HG02623 (cell line): ENCODE measurements around the gene LPAR3.
"Not testable (repeated sequence)": the region's sequence is repeated elsewhere in the genome, so short reads cannot be mapped to it uniquely, and the experiment has no call there.

Experiments used
- ATAC-seq: cut with Tn5 transposase; IDR thresholded peaks from one replicate; pipeline ENCODE4 v1.9.1; 2021; ENCODE audit warnings: moderate library complexity; ENCODE audit not compliant: unreplicated experiment

LPAR3 gene

GRCh38 chr1:84892705-84893618, at the start of gene LPAR3:
LPAR3 (minus strand) TSS chr1:84893206; CDS start chr1:84866120, 27,086 bp downstream.
- ATAC-seq, result no peak

- no peak for ATAC-seq
Measured at GRCh38 chr1:84941843-84942242, 48.8 kb upstream of the LPAR3 start.

GRCh38 chr1:84940481-84940880, 47.5 kb upstream of the LPAR3 start:
- ATAC-seq, result no peak

- no peak for ATAC-seq
Measured at GRCh38 chr1:84939761-84940160, 46.8 kb upstream of the LPAR3 start.

GRCh38 chr1:84939151-84939550, 46.1 kb upstream of the LPAR3 start:
- ATAC-seq, result no peak

GRCh38 chr1:84936116-84936810, 43.3 kb upstream of the LPAR3 start:
- ATAC-seq, result peak; percentile 64

- no peak for ATAC-seq
Measured at GRCh38 chr1:84933011-84933611, 40.1 kb upstream of the LPAR3 start.

- no peak for ATAC-seq
Measured at GRCh38 chr1:84930831-84931230, 37.8 kb upstream of the LPAR3 start.

- ATAC-seq, result no peak
Measured at GRCh38 chr1:84930329-84930728, 37.3 kb upstream of the LPAR3 start.

- no peak for ATAC-seq
Measured at GRCh38 chr1:84929581-84929980, 36.6 kb upstream of the LPAR3 start.

- ATAC-seq, result no peak
Measured at GRCh38 chr1:84928979-84929378, 36.0 kb upstream of the LPAR3 start.

- no peak for ATAC-seq
Measured at GRCh38 chr1:84923317-84923716, 30.3 kb upstream of the LPAR3 start.

- ATAC-seq, result no peak
Measured at GRCh38 chr1:84920159-84920558, 27.2 kb upstream of the LPAR3 start.

- ATAC-seq, result no peak
Measured at GRCh38 chr1:84919461-84919970, 26.5 kb upstream of the LPAR3 start.

- ATAC-seq, result no peak
Measured at GRCh38 chr1:84918726-84919336, 25.8 kb upstream of the LPAR3 start.

GRCh38 chr1:84916897-84917296, 23.9 kb upstream of the LPAR3 start:
- no peak for ATAC-seq

GRCh38 chr1:84913555-84913892, 20.5 kb upstream of the LPAR3 start:
- no peak for ATAC-seq

- no peak for ATAC-seq
Measured at GRCh38 chr1:84912726-84913554, 19.9 kb upstream of the LPAR3 start.

GRCh38 chr1:84908746-84909464, 15.9 kb upstream of the LPAR3 start:
- ATAC-seq, result not testable (repeated sequence)
